Measurements from ENCODE around the gene RHBDD1.

- TF ChIP-seq CTCF (conservative IDR thresholded peaks at IDR 0.05 in 1 of 2, IDR thresholded peaks at IDR 0.05 in 1 of 2; ENCODE audit: extremely low read depth in 1 of 2, insufficient read depth in 1 of 2, low read depth in 1 of 2, low read length in 2 of 2) (peak in 1 of 2 donors; percentile 31), EZH2 (IDR thresholded peaks at IDR 0.05; ENCODE audit: borderline replicate concordance, low read length) (no peak)
These were observed 44.3 kb upstream of the RHBDD1 start for GRCh38 chr2:226791487-226792081.
